ENCODE data around the gene MAGED1.
A peak's percentile ranks its signal among the peaks of the same experiment; 100 is the strongest.
"Not testable (repeated sequence)": the region's sequence is repeated elsewhere in the genome, so short reads cannot be mapped to it uniquely, and the experiment has no call there.

The MAGED1 gene

GRCh38 chrX:51878056-51878455, 15.4 kb upstream of the MAGED1 start:
- no peaks in the 10 kb centered on the region for H3K27me3 Mint-ChIP-seq
- H3K4me3 Mint-ChIP-seq = no peak overlapping the region
- no peak overlapping the region for H3K27ac Mint-ChIP-seq
- no peak for ATAC-seq
- no peaks in the 10 kb centered on the region for H3K9me3 Mint-ChIP-seq
- peaks cover 13% of the 10 kb centered on the region for H3K4me1 Mint-ChIP-seq
- peaks cover 26% of the 10 kb centered on the region for H3K36me3 Mint-ChIP-seq

DNA sequence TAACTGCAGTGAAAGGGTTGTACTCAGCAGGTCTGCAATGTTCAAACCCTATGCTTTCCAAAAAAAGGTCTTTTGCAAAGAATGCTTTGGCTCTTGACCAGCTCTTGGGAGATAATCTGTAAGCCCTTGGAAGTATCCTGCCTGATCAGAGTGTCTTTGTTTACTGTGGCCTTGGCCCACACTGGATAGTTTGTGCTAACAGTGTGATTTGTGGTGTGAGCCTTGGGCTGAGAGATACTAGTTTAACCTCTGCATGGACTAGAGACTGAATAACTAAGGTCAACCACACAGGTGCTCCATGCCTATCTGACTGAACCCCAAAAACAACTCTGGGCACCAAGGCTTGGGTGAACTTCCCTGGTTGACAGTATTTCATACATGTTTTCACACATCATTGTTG, 3.6 kb upstream of the MAGED1 start:
- Mint-ChIP-seq H3K27ac (no peak overlapping the region), H3K27me3 (no peaks in the 10 kb centered on the region), H3K9me3 (no peaks in the 10 kb centered on the region), H3K4me3 (no peak overlapping the region), H3K4me1 (peaks cover 28% of the 10 kb centered on the region), H3K36me3 (no peaks in the 10 kb centered on the region)
- ATAC-seq = no peak

DNA sequence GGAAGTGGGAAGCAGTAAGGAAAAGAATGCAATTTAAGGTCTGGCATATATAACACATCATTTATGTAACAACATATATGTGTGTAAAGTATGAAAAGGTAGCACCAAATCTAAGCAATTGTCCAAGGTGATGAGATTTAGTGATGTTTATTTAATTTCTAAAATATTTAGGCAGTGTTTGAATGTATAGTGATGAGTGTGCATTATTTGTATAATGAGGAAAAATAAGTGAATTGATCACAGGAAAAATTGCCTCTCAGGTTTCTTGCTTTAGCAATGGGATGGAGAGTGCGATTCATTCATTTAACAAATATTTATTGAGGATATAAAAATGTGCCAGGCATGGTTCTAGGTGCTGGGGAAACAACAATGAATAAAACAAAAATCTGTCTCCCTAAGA, 2.2 kb upstream of the MAGED1 start:
- no peaks in the 10 kb centered on the region for H3K27me3 Mint-ChIP-seq
- peak overlapping the region; percentile 39 for H3K27ac Mint-ChIP-seq
- H3K4me3 Mint-ChIP-seq = no peak overlapping the region
- H3K36me3 Mint-ChIP-seq = no peaks in the 10 kb centered on the region
- ATAC-seq = no peak
- H3K9me3 Mint-ChIP-seq = no peaks in the 10 kb centered on the region
- H3K4me1 Mint-ChIP-seq = peaks cover 32% of the 10 kb centered on the region

DNA sequence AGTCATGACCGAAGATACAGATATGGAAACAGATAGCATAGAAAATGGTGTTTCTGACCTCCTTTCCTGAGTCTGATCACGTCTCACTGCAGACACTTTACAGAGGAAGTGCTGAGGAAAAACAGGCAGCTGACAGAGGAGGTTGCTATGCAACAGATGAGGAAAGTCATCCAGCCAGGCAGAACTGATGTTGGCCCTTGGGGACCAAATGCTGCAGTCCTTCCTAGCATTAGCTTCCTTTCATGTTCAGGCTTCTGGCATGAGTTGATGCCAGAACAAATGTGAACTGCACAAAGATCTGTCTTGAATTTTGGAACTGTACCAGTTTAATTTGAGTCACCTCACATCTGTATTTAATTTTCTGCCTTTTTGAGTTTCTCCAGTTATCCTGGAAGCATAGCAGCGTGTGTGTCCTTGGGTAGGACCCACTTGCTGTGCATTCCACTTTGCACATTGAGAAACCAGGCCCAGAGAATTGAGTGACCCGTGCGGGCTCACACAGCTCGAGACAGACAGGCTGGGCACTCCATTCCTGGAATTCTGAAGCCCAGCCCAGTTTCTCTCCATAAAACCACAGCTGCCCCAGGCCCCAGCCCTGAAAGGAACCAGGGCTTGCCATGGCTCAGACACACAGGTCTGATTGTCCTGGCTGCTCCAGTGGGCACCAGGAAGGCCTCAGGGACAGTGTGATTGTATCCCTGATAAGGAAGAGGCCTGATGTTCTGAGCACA, 1.4 kb upstream of the MAGED1 start:
- no peak overlapping the region for H3K4me3 Mint-ChIP-seq
- H3K36me3 Mint-ChIP-seq = peaks cover 2% of the 10 kb centered on the region
- H3K27ac Mint-ChIP-seq = peak overlapping the region; percentile 39
- H3K9me3 Mint-ChIP-seq = no peaks in the 10 kb centered on the region
- no peak for ATAC-seq
- peaks cover 32% of the 10 kb centered on the region for H3K4me1 Mint-ChIP-seq
- H3K27me3 Mint-ChIP-seq = no peaks in the 10 kb centered on the region

DNA sequence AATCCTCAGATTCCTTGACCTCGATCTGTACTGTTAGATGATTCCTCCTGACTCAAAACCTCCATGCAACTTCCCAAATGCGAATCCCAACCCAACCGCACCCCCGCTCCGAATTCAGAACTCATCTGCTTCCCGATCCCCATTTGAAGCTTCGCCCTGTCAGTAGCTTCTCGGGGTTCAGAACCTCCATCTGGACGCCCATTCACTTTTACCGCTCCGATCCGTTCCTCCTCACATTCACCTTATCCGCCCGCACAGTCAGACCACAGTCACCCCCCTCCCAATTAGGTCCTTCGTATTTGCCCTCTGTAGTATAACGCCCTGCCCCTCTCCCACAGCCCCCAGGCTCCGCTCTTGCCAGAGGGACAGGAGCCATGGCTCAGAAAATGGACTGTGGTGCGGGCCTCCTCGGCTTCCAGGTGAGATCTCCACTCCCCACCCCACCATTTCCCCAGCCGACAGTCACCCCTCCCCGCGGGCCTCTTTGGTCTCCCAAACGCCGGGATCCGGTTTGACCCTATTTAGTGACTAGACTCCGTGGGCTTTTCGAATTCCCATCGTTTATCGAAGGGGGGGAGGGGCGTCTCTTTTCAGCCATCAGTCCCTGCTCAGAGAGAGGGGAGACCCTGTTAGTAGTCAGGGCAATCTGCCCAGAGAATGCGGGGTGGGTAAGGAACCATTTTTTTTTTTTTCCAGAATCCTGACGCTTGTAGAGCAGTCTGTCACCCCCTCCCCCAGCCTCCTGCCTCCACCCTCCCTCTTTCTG, 691 bp downstream of the MAGED1 start:
- Mint-ChIP-seq H3K27ac (peak overlapping the region; percentile 82), H3K9me3 (no peaks in the 10 kb centered on the region), H3K4me3 (peak overlapping the region; percentile 89), H3K36me3 (peaks cover 16% of the 10 kb centered on the region), H3K27me3 (no peaks in the 10 kb centered on the region), H3K4me1 (peaks cover 32% of the 10 kb centered on the region)
- no peak for ATAC-seq

- Mint-ChIP-seq H3K27me3 (no peaks in the 10 kb centered on the region), H3K27ac (peak overlapping the region; percentile 82)
- peak; percentile 51 for ATAC-seq
Measured at GRCh38 chrX:51894697-51895336, 1.4 kb downstream of the MAGED1 start.

DNA sequence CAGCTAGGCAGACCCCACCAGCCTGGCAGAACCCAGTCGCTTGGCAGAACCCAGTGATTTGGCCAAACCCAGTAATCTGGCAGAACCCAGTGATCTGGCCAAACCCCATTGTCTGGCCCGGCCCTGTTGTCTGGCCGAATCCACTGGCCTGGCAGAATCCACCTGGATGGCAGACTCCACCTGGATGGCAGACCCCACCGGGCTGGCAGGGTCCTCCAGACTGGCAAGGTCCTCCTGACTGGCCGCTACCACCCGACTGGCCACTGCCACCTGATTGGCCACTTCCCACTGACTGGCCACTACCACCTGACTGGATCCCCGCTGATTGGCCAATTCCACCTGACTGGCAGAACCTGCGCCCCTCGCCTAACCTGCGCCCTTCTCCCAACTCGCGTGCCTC, 3.2 kb downstream of the MAGED1 start:
- no peak overlapping the region for H3K4me3 Mint-ChIP-seq

More at GRCh38 chrX:51894697-51895336, 1.4 kb downstream of the MAGED1 start:
- Mint-ChIP-seq H3K9me3 (no peaks in the 10 kb centered on the region), H3K4me1 (peaks cover 32% of the 10 kb centered on the region), H3K36me3 (peaks cover 17% of the 10 kb centered on the region), H3K4me3 (peak overlapping the region; percentile 89)

DNA sequence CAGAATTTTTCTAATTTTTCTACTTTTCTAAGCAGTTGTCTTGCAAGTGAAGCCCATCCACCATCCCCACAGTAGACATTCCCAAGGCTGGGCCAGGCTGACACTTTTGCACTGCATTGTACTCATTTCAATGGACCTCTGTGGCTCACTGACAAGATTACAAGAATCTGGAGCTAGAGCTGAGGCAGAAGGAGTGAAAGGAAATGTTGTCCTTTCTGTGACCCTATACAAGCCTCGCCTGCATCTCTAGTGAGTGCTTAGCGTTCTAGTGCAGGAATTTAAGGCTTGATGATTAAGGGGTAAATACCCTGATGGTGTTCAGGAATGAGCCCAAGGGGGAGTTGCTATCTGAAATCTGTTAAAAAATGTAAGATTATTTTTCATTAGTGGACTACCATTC, 6.3 kb downstream of the MAGED1 start:
- Mint-ChIP-seq H3K4me3 (no peak overlapping the region), H3K4me1 (peaks cover 5% of the 10 kb centered on the region), H3K27me3 (no peaks in the 10 kb centered on the region), H3K36me3 (peaks cover 42% of the 10 kb centered on the region), H3K9me3 (no peaks in the 10 kb centered on the region), H3K27ac (no peak overlapping the region)
- ATAC-seq = no peak

More for the DNA sequence above, 3.2 kb downstream of the MAGED1 start:
- Mint-ChIP-seq H3K36me3 (peaks cover 30% of the 10 kb centered on the region), H3K27ac (no peak overlapping the region), H3K9me3 (no peaks in the 10 kb centered on the region), H3K27me3 (no peaks in the 10 kb centered on the region), H3K4me1 (peaks cover 27% of the 10 kb centered on the region)
- no peak for ATAC-seq

GRCh38 chrX:51902510-51903050, 9.2 kb downstream of the MAGED1 start:
- Mint-ChIP-seq H3K9me3 (no peaks in the 10 kb centered on the region), H3K4me3 (no peak overlapping the region), H3K27ac (no peak overlapping the region), H3K27me3 (no peaks in the 10 kb centered on the region), H3K4me1 (no peaks in the 10 kb centered on the region), H3K36me3 (peaks cover 34% of the 10 kb centered on the region)
- ATAC-seq = no peak

- H3K4me3 Mint-ChIP-seq, H3K27me3 Mint-ChIP-seq, H3K27ac Mint-ChIP-seq, ATAC-seq, H3K4me1 Mint-ChIP-seq, H3K9me3 Mint-ChIP-seq: not testable (repeated sequence)
- peaks cover 22% of the 10 kb centered on the region for H3K36me3 Mint-ChIP-seq
Measured at GRCh38 chrX:51905152-51905551, 11.7 kb downstream of the MAGED1 start.

DNA sequence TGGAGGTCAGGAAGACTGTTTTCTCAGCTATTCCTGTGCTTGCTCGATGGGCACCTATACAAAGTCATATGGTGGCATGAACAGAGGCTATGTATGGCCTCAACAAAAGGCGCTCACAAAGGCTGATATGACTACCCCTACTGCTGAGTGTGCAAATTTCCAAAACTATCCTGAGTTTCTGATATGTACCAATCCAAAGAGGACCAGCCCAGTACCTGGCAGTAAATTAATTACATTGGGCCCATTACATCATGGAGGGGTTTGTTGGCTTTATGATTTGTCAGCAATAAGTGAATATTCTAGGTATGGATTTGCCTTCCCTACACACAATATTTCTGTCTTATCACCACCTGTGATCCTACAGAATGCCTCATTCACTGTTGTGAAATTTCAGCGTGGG, 12.3 kb downstream of the MAGED1 start:
- Mint-ChIP-seq H3K27me3 (no peaks in the 10 kb centered on the region), H3K9me3 (no peaks in the 10 kb centered on the region), H3K36me3 (peaks cover 21% of the 10 kb centered on the region), H3K27ac (no peak overlapping the region), H3K4me3 (no peak overlapping the region), H3K4me1 (no peaks in the 10 kb centered on the region)
- ATAC-seq = no peak

DNA sequence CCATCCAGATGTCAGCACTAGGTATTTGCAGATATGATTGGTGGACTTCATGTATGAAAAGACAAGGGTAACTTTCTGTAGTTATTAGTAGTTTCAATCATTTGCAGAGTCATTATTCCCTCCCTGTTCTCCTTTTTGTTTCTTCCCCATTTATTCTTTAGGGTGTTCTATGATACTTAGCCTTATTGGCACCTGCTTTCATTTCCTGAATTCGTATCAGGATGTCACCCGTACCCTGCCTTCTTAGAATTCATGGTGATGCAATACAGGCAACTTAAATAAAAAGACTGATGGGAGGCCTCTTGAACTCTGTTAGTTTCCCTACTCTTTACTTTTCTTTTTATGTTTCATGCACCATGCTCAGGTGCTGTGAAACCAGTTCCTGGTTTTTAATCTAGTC, 24.2 kb downstream of the MAGED1 start:
- Mint-ChIP-seq H3K27ac (no peak overlapping the region), H3K36me3 (no peaks in the 10 kb centered on the region), H3K4me1 (no peaks in the 10 kb centered on the region), H3K9me3 (peaks cover 5% of the 10 kb centered on the region), H3K27me3 (no peaks in the 10 kb centered on the region), H3K4me3 (no peak overlapping the region)
- no peak for ATAC-seq

GRCh38 chrX:51922561-51922960, 29.1 kb downstream of the MAGED1 start:
- no peak overlapping the region for H3K27ac Mint-ChIP-seq
- no peak for ATAC-seq

DNA sequence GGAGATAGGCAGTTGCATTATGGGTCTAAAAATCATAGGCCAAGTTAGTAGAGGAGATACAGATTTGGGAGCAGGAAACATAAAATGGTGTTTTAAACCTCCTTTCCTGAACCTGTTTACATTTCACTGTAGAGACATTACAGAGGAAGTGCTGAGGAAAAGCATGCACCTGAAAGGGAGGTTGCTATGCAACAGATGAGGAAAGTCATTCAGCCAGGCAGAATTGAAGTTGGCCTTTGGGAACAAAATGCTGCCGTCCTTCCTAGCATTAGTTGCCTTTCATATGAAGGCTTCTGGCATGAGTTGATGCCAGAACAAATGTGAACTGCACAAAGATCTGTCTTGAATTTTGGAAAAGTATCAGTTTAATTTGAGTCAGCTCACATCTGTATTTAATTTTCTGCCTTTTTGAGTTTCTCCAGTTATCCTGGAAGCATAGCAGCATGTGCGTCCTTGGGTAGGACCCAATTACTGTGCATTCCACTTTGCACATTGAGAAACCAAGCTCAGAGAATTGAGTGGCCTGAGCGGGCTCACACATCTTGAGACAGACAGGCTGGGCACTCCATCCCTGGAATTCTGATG, 38.2 kb downstream of the MAGED1 start:
- Mint-ChIP-seq H3K27me3 (no peaks in the 10 kb centered on the region), H3K4me3 (no peak overlapping the region), H3K27ac (no peak overlapping the region), H3K4me1 (no peaks in the 10 kb centered on the region), H3K9me3 (no peaks in the 10 kb centered on the region), H3K36me3 (no peaks in the 10 kb centered on the region)
- ATAC-seq = no peak

More at GRCh38 chrX:51922561-51922960, 29.1 kb downstream of the MAGED1 start:
- H3K4me1 Mint-ChIP-seq = no peaks in the 10 kb centered on the region
- no peaks in the 10 kb centered on the region for H3K36me3 Mint-ChIP-seq
- no peaks in the 10 kb centered on the region for H3K9me3 Mint-ChIP-seq
- no peak overlapping the region for H3K4me3 Mint-ChIP-seq
- no peaks in the 10 kb centered on the region for H3K27me3 Mint-ChIP-seq

Data from stimulated activated memory B cell treated with anti-CD40 and anti-IgM and Interleukin-4, amounts not matched to agents 10 μg/mL and 1 μg/mL and 100 μg/mL, for 72 hours (primary cell).